SK-N-SH treated with all-trans-retinoic acid at 6 μM for 48 hours (cell line): Measurements from ENCODE around the gene ITPKB.

Experiments used
- ATAC-seq: fragments of 200-7000 bp; cut with Tn5 transposase; 3 replicates; pipeline ENCODE4 v1.9.1; 2020; ENCODE audit warnings: mild to moderate bottlenecking, moderate library complexity
- CREB5 ChIP-seq: fragments of 250-450 bp; sonication (Bioruptor Pico); IDR thresholded peaks from 2 replicates; pipeline ENCODE4 v1.5.1; 2020; ENCODE audit warnings: low read depth, mild to moderate bottlenecking, moderate library complexity
- CSDC2 ChIP-seq: fragments of 250-450 bp; sonication (Bioruptor Pico); IDR thresholded peaks from 2 replicates; pipeline ENCODE4 v1.5.0; 2020; ENCODE audit warnings: mild to moderate bottlenecking, moderate library complexity
- CSRNP3 ChIP-seq: fragments of 250-450 bp; sonication (Bioruptor Pico); IDR thresholded peaks from 2 replicates; pipeline ENCODE4 v1.5.1; 2021; ENCODE audit warnings: mild to moderate bottlenecking, moderate library complexity
- ISL1 ChIP-seq: fragments of 250-450 bp; sonication (Bioruptor Pico); IDR thresholded peaks from 2 replicates; pipeline ENCODE4 v2.1.2; 2022; ENCODE audit warnings: mild to moderate bottlenecking, moderate library complexity
- OSR1 ChIP-seq: fragments of 250-450 bp; sonication (Bioruptor Pico); IDR thresholded peaks from 2 replicates; pipeline ENCODE4 v1.8.0; 2022; ENCODE audit warnings: moderate library complexity, mild to moderate bottlenecking, inconsistent platforms
- PATZ1 ChIP-seq: fragments of 250-450 bp; sonication (Bioruptor Pico); IDR thresholded peaks from 2 replicates; pipeline ENCODE4 v1.8.0; 2020; ENCODE audit warnings: mild to moderate bottlenecking, moderate library complexity, borderline replicate concordance
- POU6F1 ChIP-seq: fragments of 250-450 bp; sonication (Bioruptor Pico); IDR thresholded peaks from 2 replicates; pipeline ENCODE4 v1.8.0; 2021; ENCODE audit warnings: low read depth, mild to moderate bottlenecking, moderate library complexity, borderline replicate concordance
- PPARA ChIP-seq: fragments of 250-450 bp; sonication (Bioruptor Pico); IDR thresholded peaks from 2 replicates; pipeline ENCODE4 v1.5.0; 2020; ENCODE audit warnings: mild to moderate bottlenecking, borderline replicate concordance
- RARB ChIP-seq: fragments of 250-450 bp; sonication (Bioruptor Pico); IDR thresholded peaks from 2 replicates; pipeline ENCODE4 v1.8.0; 2021; ENCODE audit warnings: mild to moderate bottlenecking, moderate library complexity
- SNAI2 ChIP-seq: fragments of 250-450 bp; sonication (Bioruptor Pico); IDR thresholded peaks from 2 replicates; pipeline ENCODE4 v1.5.0; 2020; ENCODE audit warnings: mild to moderate bottlenecking, moderate library complexity
- TCF4 ChIP-seq: fragments of 250-450 bp; sonication (Bioruptor Pico); IDR thresholded peaks from 2 replicates; pipeline ENCODE4 v1.8.0; 2021; ENCODE audit warnings: mild to moderate bottlenecking, moderate library complexity, borderline replicate concordance
- TSHZ2 ChIP-seq: fragments of 250-450 bp; sonication (Bioruptor Pico); IDR thresholded peaks from 2 replicates; pipeline ENCODE4 v1.5.0; 2020; ENCODE audit warnings: mild to moderate bottlenecking, moderate library complexity
- ZC3H10 ChIP-seq: fragments of 250-450 bp; sonication (Bioruptor Pico); IDR thresholded peaks from 2 replicates; pipeline ENCODE4 v1.5.1; 2021; ENCODE audit warnings: mild to moderate bottlenecking, moderate library complexity
- ZFP3 ChIP-seq: fragments of 250-450 bp; sonication (Bioruptor Pico); IDR thresholded peaks from 2 replicates; pipeline ENCODE4 v1.5.0; 2020; ENCODE audit warnings: mild to moderate bottlenecking, moderate library complexity
- ZFP30 ChIP-seq: fragments of 450-650 bp; formaldehyde crosslinking; IDR thresholded peaks from 2 replicates; pipeline ENCODE4 v1.5.0; 2022; ENCODE audit warnings: mild to moderate bottlenecking, moderate library complexity
- ZNF565 ChIP-seq: fragments of 450-650 bp; formaldehyde crosslinking; conservative IDR thresholded peaks from 2 replicates; pipeline ENCODE4 v1.5.0; 2020; ENCODE audit warnings: low read depth, mild to moderate bottlenecking, moderate library complexity
- ZNF70 ChIP-seq: fragments of 450-650 bp; formaldehyde crosslinking; IDR thresholded peaks from 2 replicates; pipeline ENCODE4 v1.5.0; 2020; ENCODE audit warnings: mild to moderate bottlenecking, moderate library complexity
- ZNF8 ChIP-seq: fragments of 450-650 bp; formaldehyde crosslinking; IDR thresholded peaks from 2 replicates; pipeline ENCODE4 v1.5.0; 2020; ENCODE audit warnings: mild to moderate bottlenecking, moderate library complexity

ITPKB gene

GRCh38 chr1:226627050-226627755 lies 111.9 kb downstream of the ITPKB start:
- TF ChIP-seq PATZ1 (CRISPR knock-in tag) = no peak
- ATAC-seq = no peak

- no peak for TF ChIP-seq ZC3H10
- no peak for TF ChIP-seq TCF4 (CRISPR knock-in tag)
- TF ChIP-seq TSHZ2 (CRISPR knock-in tag) = no peak
- TF ChIP-seq ISL1 (CRISPR knock-in tag) = no peak
- TF ChIP-seq ZNF70 = no peak
- TF ChIP-seq RARB (CRISPR knock-in tag) = no peak
- TF ChIP-seq SNAI2 (CRISPR knock-in tag) = no peak
- TF ChIP-seq POU6F1 (CRISPR knock-in tag) = no peak
- TF ChIP-seq OSR1 (CRISPR knock-in tag) = no peak
- TF ChIP-seq PPARA (CRISPR knock-in tag) = no peak
- TF ChIP-seq CSRNP3 (CRISPR knock-in tag) = no peak
- no peak for TF ChIP-seq ZFP3 (CRISPR knock-in tag)
- peak; percentile 95 for ATAC-seq
Measured at GRCh38 chr1:226626577-226626956, 112.5 kb downstream of the ITPKB start.

- TF ChIP-seq OSR1 (CRISPR knock-in tag) (no peak), ZNF8 (no peak), TCF4 (CRISPR knock-in tag) (no peak), CSDC2 (CRISPR knock-in tag) (no peak), ZFP30 (CRISPR knock-in tag) (no peak), ZNF70 (no peak), ZNF565 (no peak), CREB5 (CRISPR knock-in tag) (no peak), CSRNP3 (CRISPR knock-in tag) (no peak), ZFP3 (CRISPR knock-in tag) (no peak)
- peak; percentile 52 for ATAC-seq
Measured at GRCh38 chr1:226625832-226626576, 113.1 kb downstream of the ITPKB start.
